Iris pigment epithelial cell (primary cell): ENCODE data around the gene ARFGEF3.

Experiments
- DNase-seq: peaks from one replicate; pipeline ENCODE4 v3.0.0-alpha.2; 2011; ENCODE audit warnings: low read depth

Gene ARFGEF3

DNA sequence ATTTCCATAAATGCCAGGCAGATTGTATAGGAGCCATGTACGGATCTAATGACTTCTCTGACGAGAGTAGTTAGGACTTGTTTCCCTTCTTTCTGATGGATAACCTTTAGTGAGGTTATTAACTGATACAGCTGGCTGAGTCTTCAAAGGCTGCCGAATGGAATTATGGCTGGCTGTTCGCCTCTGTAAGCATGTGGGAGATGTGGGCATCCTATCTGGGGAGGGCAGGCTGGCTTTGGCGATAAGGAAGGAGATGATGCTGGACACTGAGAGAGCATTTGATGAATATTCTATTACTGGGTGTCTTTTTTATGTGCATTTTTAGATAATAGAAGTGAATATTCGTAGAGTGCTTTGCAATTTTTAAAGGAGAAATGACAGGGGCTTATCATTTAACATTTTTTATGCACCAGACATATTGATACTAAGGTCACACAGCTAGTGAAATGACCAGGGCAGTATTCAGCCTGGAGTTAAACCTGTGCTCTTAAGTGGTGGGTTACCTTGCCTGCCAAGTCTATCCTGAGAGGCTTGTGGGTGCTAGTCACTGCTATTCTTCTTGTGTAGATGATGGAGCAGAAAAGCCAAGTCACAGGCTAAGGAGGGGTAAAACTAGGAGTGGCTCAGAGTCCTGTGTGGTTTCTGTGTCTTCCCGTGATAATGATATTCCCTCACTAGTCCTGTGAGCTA, 53.5 kb downstream of the ARFGEF3 start:
- no peak for DNase-seq

DNA sequence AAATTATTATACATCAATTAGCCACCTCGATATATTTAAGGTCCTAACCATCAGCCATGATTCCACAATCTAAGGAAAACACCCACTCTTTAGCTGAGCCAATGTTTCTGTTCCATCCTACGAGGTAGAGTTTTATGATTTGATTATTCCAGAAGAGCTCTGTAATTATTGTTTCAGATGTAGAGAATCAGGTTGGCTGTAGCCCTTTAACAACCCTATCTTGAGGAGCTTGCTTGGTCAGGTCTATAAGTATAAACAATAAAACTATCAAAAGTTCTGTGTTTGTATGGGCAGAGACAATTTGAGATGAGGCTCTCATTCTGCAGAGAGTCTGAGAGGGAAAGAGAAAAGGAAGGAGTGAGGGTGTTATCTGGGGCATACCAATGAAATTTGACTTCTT, 56.7 kb downstream of the ARFGEF3 start, which contains the start of gene PBOV1:
PBOV1 (minus strand) TSS at position 43 of the 400 bp plus-strand sequence. CDS start 96 bp downstream, outside the sequence.
- no peak for DNase-seq

- no peak for DNase-seq
Observed at GRCh38 chr6:138219398-138219797, 57.7 kb downstream of the ARFGEF3 start.

- DNase-seq: no peak
Observed at GRCh38 chr6:138219901-138220300, 58.2 kb downstream of the ARFGEF3 start.

DNA sequence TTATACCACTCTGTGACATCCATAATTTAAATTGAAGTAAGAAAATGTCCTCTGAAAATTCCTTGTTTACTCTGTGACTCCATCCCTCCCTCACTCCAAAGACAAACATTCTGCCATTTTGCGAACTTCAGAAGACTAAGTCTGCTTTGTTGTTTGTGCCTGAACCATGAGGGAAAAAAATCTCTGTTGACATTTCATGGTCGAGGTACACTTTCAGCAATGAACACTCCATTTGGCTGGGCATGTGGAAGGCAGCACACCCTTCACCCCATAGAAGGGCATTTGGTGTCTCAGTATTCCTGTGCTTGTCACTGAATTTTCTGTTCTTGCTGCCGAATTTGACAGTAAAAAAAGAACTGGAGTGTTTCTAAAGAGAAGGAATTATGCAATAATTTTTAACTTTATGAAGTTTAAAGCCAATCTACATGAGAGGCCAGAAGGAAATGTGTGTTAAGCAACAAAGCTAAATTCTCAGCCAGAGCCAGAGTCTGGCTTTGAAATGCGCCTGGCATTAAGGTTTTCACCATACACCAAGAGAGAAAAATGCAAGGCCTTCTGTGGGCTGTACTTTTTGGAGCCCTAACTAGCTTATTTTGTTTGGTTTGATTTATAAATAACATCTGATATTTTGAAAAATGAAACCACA, 61.3 kb downstream of the ARFGEF3 start:
- no peak for DNase-seq

GRCh38 chr6:138225953-138226352, 64.2 kb downstream of the ARFGEF3 start:
- no peak for DNase-seq

- no peak for DNase-seq
Observed at GRCh38 chr6:138226700-138227315, 65.1 kb downstream of the ARFGEF3 start.

DNA sequence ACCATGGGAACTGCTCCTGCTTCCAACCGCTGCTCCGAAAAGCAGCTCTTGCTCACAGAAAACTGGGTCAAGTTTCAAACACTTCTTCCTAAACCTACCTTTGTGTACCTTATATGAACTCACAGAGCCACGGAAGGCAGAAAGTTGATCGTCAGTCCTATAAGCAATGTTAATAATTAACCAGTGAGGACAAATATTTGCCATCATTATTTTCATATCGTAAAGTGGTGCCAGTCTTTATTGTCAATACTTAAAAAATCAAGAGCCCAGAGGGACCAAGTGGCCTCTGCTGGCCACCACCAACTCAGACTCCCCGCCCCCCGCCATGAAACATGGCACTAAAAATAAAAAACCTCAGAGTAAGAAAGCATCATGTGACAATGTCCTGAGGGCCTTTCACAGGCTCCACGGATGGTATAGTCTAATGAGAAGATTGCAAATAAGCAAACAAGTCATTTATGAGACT, 65.6 kb downstream of the ARFGEF3 start:
- DNase-seq: no peak

DNA sequence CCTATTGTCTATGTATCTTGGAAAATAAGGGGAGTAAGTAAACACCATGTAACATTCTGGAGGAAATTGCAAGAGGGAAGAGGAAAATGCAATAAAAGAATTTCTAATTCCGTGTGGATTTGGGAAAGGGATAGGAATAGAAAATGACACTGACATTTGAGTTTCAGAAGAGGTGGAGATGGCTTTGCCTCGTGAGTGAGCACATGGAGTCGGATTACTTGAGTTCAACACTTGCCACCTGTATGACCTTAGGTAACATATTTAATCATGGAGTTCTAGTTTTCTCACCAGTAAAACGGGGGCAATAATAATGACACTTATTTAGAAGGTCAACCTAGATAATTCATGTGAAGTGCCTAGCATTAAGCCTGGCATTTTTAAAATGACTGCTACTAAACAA, 67.3 kb downstream of the ARFGEF3 start:
- DNase-seq: no peak

- no peak for DNase-seq
Observed at GRCh38 chr6:138229663-138230179, 68.0 kb downstream of the ARFGEF3 start.

GRCh38 chr6:138230221-138230620, 68.5 kb downstream of the ARFGEF3 start:
- no peak for DNase-seq

- DNase-seq: no peak
Observed at GRCh38 chr6:138230759-138231380, 69.1 kb downstream of the ARFGEF3 start.

DNA sequence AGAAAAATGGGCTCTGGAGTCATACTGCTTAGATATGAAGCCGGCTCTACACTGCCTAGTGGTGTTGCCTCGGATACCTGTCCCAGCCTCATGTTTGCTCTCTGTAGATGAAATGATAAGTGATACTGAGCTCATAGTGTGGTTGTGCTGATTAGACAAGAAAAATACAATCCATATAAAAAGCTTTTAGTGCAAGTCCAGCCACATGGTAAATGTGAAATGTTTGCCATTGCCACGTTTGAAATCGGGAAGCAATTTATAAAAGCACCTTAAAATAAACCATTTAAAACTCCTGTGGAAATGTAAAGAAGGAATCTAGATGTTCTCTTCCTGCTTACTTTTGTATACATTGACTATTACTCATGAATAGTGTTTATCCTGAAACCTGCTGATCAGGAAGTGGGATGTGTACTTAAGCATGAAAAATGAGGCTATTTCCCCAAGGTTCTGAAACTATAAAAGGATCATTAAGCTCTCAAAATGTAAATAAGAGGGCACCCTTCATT, 69.7 kb downstream of the ARFGEF3 start:
- DNase-seq: peak; percentile 7

DNA sequence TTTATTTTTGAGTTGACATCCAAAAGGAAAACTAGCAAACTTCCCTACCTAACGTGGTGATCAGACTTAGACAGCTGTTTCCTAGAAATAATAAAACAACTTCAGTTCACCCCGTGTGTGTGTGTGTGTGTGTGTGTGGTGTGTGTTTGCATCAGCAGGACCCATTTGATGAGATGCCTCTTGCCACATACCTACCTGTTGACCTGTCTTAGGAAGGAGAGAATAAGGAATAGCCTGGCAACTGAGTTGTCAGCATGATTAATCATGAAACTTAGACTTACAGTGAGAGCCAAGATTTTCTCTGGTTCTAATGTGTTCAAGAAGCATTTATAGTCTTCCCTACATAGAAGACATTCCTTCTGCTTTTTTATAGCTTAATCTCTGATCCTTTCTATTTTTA, 72.6 kb downstream of the ARFGEF3 start:
- DNase-seq: no peak

- DNase-seq: no peak
Observed at GRCh38 chr6:138235205-138235604, 73.5 kb downstream of the ARFGEF3 start.

DNA sequence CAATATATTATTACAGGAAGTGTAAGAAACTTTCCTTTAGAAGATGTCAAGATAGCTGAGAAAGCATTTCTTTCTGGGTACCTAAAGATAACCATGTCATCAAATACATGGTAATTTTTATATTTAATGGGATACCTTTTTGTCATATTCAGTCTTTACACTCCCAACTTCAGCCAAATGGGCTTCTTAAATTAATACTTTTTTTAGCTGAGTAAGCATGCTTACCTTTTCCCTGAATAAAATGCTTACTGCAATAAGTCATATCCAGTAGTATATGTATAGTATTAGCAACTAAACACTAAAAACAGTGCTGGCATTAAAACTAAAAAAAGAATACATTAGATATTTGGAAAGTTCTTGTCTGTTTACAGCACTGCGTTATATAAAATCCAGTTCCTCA, 74.0 kb downstream of the ARFGEF3 start:
- no peak for DNase-seq

GRCh38 chr6:138237463-138237862, 75.7 kb downstream of the ARFGEF3 start:
- DNase-seq: no peak

- no peak for DNase-seq
Observed at GRCh38 chr6:138238368-138238767, 76.6 kb downstream of the ARFGEF3 start.

DNA sequence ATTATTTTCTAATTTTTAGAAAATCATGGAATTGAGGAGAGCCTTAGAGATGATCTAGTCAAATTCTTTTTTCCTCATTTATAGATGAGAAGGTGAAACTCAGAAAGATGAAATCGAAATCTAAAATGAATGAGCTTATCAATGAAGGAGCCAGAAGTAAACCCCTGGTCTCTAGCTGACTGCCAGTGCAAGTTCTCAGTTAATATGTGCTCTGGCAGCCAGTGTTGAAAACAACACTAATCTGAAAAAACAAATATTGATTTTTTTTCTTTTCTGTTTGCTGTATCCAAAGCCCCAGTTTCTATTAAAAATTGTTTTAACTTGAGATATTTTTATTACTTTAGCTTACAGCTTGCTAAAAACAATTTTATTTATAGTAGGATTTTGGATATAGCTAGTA, 78.0 kb downstream of the ARFGEF3 start:
- DNase-seq: no peak

- peak; percentile 53 for DNase-seq
Observed at GRCh38 chr6:138240476-138241245, 78.9 kb downstream of the ARFGEF3 start.

DNA sequence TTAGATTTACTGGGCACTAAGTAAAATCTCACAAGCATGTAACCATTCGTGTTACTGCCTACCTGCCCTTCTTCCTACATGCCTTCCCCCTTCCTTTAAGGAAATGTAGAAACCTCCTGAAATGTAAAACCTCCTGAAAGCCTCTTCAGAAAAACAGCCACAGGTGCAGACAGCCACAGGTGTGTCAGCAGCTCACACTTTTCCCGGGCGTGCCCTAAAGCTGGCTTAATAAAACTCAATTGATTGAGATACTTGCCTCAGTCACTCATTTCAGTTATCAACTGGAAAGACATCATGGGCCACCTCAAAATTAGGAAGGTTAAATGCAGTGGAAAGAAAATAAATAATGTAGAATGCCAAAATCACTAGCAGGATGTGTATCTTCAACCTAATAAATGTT, 79.6 kb downstream of the ARFGEF3 start:
- no peak for DNase-seq

GRCh38 chr6:138241934-138242333, 80.2 kb downstream of the ARFGEF3 start:
- DNase-seq: no peak
